PFSK-1 (cell line): ENCODE data around the gene DYNLT1.

Experiments used
- POLR2AphosphoS5 ChIP-seq: IDR thresholded peaks from 2 replicates; pipeline ENCODE4 v1.6.1; 2012; ENCODE audit warnings: low read depth, mild to moderate bottlenecking, control low read depth, low read length, moderate library complexity
- SIN3A ChIP-seq: IDR thresholded peaks from 2 replicates; pipeline ENCODE4 v1.6.1; 2012; ENCODE audit warnings: mild to moderate bottlenecking, low read length, moderate library complexity, borderline replicate concordance; ENCODE audit not compliant: insufficient read depth
- TAF1 ChIP-seq: IDR thresholded peaks from 2 replicates; pipeline ENCODE4 v1.6.1; 2012; ENCODE audit warnings: low read length, control low read depth, borderline replicate concordance; ENCODE audit not compliant: insufficient read depth
- TF ChIP-seq, protein P1 (sequence below), 2 experiments: IDR thresholded peaks; 2 replicates each; pipeline versions ENCODE4 v1.6.1 to v1.8.0; 2011 to 2012; ENCODE audit warnings: low read depth in 2 of 2, low read length in 2 of 2, control low read depth in 1 of 2, inconsistent platforms in 1 of 2, mild to moderate bottlenecking in 1 of 2, moderate library complexity in 1 of 2; ENCODE audit not compliant: insufficient read depth in 1 of 2

DNA sequence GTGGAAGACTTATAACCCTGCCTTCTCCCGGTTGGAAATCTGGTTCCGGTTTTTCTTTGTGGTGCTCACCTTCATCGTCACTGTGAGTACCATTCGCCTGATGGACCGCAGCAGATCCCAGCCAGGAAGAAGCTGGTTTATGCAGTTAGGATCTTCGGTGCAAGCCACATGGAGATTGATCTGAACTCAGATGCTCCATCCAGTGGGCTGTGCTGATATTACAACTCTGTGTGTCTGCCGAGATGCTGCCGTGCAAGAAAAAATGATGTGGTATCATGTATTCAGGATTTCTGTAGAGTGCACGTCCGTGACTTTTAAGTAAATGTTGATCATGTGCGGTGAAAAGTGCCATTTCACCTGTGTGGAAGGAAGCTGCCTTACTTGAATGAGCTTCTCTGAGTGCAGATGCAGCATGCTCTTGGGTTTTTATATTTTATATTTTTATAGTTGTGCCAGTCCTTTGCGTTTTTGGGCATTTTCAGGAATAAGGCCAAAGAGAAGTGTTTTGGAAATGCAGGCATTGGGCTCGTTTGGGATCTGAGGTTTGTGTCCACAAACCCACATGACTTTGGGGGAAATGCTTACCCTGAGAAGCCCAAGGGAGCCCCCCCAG lies 39.2 kb downstream of the DYNLT1 start:
- no peak for TF ChIP-seq TAF1
- TF ChIP-seq, protein P1, sequence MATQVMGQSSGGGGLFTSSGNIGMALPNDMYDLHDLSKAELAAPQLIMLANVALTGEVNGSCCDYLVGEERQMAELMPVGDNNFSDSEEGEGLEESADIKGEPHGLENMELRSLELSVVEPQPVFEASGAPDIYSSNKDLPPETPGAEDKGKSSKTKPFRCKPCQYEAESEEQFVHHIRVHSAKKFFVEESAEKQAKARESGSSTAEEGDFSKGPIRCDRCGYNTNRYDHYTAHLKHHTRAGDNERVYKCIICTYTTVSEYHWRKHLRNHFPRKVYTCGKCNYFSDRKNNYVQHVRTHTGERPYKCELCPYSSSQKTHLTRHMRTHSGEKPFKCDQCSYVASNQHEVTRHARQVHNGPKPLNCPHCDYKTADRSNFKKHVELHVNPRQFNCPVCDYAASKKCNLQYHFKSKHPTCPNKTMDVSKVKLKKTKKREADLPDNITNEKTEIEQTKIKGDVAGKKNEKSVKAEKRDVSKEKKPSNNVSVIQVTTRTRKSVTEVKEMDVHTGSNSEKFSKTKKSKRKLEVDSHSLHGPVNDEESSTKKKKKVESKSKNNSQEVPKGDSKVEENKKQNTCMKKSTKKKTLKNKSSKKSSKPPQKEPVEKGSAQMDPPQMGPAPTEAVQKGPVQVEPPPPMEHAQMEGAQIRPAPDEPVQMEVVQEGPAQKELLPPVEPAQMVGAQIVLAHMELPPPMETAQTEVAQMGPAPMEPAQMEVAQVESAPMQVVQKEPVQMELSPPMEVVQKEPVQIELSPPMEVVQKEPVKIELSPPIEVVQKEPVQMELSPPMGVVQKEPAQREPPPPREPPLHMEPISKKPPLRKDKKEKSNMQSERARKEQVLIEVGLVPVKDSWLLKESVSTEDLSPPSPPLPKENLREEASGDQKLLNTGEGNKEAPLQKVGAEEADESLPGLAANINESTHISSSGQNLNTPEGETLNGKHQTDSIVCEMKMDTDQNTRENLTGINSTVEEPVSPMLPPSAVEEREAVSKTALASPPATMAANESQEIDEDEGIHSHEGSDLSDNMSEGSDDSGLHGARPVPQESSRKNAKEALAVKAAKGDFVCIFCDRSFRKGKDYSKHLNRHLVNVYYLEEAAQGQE (IDR thresholded peaks at IDR 0.05; ENCODE audit: insufficient read depth in 1 of 2, low read depth in 2 of 2, low read length in 2 of 2): no peak
- no peak for TF ChIP-seq SIN3A
- TF ChIP-seq POLR2AphosphoS5: no peak
